ENCODE data around the gene MERTK. TPM values are rescaled to one million over a fixed set of nuclear protein-coding genes. Genes with fewer than 3 reads are reported as not detected.

The MERTK gene
- total and polyA plus RNA-seq, 2 of the 13 experiments (the other 11 are each of a cell fraction or from before 2014, with no cell fraction given): 37.3 to 44.7 TPM

DNA sequence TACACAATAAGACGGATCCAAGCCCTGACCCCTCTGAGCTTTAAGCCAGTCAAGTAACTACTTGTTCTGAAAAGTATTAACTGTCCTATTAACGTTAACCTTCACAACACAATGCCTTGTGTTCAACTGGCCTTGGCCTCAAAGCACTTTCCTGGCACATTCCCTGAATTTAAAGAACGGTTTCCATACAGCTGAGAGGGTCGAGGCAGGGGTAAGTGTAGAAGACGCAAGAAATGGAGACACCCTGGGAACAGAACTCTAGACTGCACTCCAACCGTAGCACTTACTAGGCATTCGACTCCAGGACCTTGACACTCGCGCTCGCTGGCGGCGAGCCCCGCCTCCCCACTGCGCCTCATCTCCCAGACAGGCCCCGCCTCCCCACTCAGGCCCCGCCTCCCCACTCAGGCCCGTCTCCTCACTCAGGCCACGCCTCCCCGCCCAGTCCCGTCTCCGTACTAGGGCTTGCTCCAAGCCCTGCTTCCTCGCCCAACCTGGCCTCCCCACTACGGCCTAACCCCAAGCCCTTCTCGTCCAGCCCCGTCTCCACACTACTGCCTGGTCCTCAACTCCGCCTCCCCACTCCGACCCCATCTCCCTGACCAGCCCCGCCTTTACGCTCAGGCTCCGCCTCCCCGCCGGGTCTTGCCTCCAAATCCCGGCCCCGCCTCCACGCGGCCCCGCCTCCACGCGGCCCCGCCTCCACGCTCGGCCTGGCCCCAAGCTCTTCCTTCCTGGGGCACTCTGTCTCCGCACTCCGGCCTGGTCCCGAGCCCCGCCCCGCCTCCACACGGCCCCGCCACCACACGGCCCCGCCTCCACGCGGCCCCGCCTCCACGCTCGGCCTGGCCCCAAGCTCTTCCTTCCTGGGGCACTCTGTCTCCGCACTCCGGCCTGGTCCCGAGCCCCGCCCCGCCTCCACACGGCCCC is 155.8 kb downstream of the MERTK start (continued):
- TF ChIP-seq, protein P1, sequence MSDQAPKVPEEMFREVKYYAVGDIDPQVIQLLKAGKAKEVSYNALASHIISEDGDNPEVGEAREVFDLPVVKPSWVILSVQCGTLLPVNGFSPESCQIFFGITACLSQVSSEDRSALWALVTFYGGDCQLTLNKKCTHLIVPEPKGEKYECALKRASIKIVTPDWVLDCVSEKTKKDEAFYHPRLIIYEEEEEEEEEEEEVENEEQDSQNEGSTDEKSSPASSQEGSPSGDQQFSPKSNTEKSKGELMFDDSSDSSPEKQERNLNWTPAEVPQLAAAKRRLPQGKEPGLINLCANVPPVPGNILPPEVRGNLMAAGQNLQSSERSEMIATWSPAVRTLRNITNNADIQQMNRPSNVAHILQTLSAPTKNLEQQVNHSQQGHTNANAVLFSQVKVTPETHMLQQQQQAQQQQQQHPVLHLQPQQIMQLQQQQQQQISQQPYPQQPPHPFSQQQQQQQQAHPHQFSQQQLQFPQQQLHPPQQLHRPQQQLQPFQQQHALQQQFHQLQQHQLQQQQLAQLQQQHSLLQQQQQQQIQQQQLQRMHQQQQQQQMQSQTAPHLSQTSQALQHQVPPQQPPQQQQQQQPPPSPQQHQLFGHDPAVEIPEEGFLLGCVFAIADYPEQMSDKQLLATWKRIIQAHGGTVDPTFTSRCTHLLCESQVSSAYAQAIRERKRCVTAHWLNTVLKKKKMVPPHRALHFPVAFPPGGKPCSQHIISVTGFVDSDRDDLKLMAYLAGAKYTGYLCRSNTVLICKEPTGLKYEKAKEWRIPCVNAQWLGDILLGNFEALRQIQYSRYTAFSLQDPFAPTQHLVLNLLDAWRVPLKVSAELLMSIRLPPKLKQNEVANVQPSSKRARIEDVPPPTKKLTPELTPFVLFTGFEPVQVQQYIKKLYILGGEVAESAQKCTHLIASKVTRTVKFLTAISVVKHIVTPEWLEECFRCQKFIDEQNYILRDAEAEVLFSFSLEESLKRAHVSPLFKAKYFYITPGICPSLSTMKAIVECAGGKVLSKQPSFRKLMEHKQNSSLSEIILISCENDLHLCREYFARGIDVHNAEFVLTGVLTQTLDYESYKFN (CRISPR knock-in tag; conservative IDR thresholded peaks at IDR 0.05): 0 out of 2 replicates have a peak, but pooled peaks have one; percentile 38
- TF ChIP-seq HNF4A (CRISPR knock-in tag; IDR thresholded peaks at IDR 0.05) (peak; percentile 17; the same call in 1 of the 2 replicates), ZNF567 (CRISPR knock-in tag; IDR thresholded peaks at IDR 0.05; ENCODE audit: borderline replicate concordance) (no peak; the same call in 1 of the 2 replicates), TRAFD1 (CRISPR knock-in tag; IDR thresholded peaks at IDR 0.05; ENCODE audit: borderline replicate concordance) (no peak), SALL2 (CRISPR knock-in tag; IDR thresholded peaks at IDR 0.05) (0 out of 2 replicates have a peak, but pooled peaks have one; percentile 50), YEATS4 (CRISPR knock-in tag; IDR thresholded peaks at IDR 0.05; ENCODE audit: borderline replicate concordance) (peak; percentile 29; the same call in 1 of the 2 replicates), RARG (CRISPR knock-in tag; IDR thresholded peaks at IDR 0.05; ENCODE audit: low read depth) (0 out of 2 replicates have a peak, but pooled peaks have one; percentile 63), SOX6 (IDR thresholded peaks at IDR 0.05) (no peak), SOX6 (CRISPR knock-in tag; IDR thresholded peaks at IDR 0.05) (peak; percentile 53; the same call in 1 of the 2 replicates), GATAD1 (CRISPR knock-in tag; IDR thresholded peaks at IDR 0.05) (peak; percentile 29; the same call in 1 of the 2 replicates), ZNF883 (CRISPR knock-in tag; IDR thresholded peaks at IDR 0.05; ENCODE audit: not compliant biosample characterization) (peak; percentile 66), ARNTL (CRISPR knock-in tag; IDR thresholded peaks at IDR 0.05) (peak; percentile 52; the same call in 1 of the 2 replicates), ZFY (CRISPR knock-in tag; IDR thresholded peaks at IDR 0.05) (peak; percentile 75), ESRRA (CRISPR knock-in tag; IDR thresholded peaks at IDR 0.05; ENCODE audit: low read depth) (no peak), KDM5B (CRISPR knock-in tag; IDR thresholded peaks at IDR 0.05; ENCODE audit: borderline replicate concordance) (peak; percentile 76; the same call in 1 of the 2 replicates)
- TF ChIP-seq, protein P2, sequence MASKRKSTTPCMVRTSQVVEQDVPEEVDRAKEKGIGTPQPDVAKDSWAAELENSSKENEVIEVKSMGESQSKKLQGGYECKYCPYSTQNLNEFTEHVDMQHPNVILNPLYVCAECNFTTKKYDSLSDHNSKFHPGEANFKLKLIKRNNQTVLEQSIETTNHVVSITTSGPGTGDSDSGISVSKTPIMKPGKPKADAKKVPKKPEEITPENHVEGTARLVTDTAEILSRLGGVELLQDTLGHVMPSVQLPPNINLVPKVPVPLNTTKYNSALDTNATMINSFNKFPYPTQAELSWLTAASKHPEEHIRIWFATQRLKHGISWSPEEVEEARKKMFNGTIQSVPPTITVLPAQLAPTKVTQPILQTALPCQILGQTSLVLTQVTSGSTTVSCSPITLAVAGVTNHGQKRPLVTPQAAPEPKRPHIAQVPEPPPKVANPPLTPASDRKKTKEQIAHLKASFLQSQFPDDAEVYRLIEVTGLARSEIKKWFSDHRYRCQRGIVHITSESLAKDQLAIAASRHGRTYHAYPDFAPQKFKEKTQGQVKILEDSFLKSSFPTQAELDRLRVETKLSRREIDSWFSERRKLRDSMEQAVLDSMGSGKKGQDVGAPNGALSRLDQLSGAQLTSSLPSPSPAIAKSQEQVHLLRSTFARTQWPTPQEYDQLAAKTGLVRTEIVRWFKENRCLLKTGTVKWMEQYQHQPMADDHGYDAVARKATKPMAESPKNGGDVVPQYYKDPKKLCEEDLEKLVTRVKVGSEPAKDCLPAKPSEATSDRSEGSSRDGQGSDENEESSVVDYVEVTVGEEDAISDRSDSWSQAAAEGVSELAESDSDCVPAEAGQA (IDR thresholded peaks at IDR 0.05; ENCODE audit: low read depth): no peak
- TF ChIP-seq, protein P2 (CRISPR knock-in tag; IDR thresholded peaks at IDR 0.05; ENCODE audit: borderline replicate concordance): no peak
